Activated CD8-positive, alpha-beta memory T cell treated with anti-CD3 and anti-CD28 coated beads, Interleukin-2, amount 50 U/mL, for 1 hour (primary cell): Measurements from ENCODE around the gene CTSS.
"Not testable (repeated sequence)": the region's sequence is repeated elsewhere in the genome, so short reads cannot be mapped to it uniquely, and the experiment has no call there.

Experiments
- DNase-seq: peaks from one replicate; pipeline ENCODE4 v3.0.0-alpha.2; 2020; ENCODE audit errors: extremely low read depth

The CTSS gene

DNA sequence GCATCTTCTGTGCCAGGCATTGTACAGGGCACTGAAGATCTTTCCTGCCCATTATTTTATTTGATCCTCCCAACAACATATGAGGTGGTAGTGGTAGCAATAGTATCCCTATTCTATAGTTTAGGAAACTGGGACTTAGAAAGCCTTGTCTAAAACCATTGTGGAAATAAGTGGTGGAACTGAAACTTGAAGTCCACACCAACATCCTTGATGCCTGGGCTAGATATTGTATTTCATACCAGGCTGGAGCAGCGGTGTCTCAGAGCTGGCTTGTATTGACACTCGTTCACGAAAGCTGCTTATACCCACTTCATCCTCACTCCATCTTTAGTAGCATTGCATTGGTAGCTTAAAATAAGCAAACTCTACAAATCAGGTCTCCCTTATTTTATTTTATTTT, 9.7 kb upstream of the CTSS start:
- no peak for DNase-seq

DNA sequence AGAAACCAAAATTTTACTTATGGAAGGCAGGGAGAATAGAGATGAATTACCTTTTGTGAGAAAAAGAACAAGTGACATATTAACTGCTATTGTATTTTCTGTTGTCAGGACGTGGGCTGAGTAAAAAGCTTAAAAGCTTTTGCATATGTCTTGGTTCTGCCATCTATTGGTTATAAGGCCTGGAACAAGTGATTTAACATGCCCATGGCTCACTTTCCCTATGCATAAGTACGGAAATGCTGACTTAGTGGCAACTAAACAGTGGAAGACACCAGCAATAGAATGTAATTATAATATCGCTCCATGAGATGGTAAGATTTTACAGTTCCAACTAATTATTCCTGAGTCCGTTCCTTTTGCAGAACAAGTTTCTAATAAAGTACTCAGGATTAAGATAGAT, 6.7 kb upstream of the CTSS start:
- no peak for DNase-seq

DNA sequence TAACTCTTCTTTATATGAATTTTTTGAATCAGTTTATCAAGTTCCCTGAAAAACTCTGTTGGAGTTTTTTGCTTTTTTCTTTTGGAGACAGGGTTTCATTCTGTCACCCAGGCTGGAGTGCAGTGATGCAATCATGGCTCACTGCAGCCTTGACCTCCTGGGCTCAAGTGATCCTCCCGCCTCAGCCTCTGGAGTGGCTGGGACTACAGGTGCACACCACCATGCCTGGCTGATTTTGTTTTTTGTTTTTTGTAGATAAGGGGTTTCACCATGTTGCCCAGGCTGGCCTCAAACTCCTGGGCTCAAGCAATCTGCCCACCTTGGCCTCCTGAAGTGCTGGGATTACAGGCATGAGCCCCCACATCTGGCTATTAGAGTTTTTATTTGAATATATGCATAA, 2.1 kb upstream of the CTSS start:
- DNase-seq = not testable (repeated sequence)

DNA sequence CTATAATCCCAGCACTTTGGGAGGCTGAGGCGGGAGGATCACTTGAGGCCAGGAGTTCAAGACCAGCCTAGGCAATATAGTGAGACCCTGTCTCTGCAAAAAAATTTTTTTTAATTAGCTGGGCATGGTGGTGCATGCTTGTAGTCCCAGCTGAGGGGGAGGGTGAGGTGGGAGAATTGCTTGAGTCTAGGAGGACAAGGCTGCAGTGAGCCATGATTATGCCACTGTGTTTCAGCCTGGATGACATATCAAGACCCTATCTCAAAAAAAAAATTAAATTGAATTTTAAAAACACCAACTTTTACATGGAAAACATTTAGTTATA, 361 bp upstream of the CTSS start:
- not testable (repeated sequence) for DNase-seq

DNA sequence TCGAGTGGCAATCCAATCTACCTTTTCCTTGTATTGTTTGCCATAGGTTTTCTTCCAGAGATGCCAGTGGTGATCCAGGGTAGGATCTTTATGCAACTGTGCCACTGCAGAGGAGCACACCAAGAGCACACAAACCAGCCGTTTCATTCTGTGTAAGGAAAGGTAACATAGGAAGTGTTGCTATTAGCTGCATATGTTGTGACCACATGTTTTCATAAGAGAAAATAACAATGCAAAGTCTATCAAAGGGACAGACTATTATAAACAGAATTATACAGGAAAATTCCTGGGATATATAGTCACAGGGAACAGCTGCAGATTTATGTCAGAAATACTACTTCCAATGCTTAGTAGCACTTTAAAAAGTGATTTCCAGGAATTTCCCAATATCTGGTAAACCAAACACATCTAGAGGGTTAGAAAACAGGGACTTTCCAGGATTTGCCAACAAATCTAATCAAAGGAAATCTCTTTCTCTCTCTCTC, 919 bp downstream of the CTSS start:
- DNase-seq = no peak

DNA sequence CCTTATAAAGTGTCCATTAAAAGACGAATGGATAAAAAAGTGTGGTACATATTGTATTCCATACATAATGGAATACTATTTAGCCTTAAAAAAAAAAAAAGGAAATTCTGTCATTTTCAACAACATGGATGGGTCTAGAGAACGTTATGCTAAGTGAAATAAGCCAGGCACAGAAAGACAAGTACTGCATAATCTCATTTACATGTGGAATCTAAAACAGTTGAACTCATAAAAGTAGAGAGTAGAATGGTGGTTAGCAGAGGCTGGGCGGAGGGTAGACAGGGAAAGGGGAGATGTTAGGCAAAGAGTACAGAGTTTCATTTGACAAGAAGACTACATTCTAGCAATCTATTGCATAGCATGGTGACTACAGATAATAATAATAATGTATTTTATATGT, 2.6 kb downstream of the CTSS start:
- DNase-seq = no peak

DNA sequence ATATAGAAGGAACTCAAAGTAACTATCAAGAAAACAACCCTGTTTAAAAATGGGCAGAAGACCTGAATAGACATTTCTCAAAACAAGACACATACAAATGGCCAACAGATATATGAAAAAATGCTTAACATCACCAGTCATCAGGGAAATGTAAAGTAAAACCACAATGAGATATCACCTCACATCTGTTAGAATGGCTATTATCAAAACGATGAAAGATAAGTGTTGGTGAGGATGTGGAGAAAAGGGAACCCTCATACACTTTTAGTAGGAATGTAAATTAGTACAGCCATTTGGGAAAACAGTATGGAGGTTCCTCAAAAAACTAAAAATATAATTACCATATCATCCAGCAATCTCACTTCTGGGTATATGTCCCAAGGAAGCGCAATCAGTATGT, 3.0 kb downstream of the CTSS start:
- no peak for DNase-seq

DNA sequence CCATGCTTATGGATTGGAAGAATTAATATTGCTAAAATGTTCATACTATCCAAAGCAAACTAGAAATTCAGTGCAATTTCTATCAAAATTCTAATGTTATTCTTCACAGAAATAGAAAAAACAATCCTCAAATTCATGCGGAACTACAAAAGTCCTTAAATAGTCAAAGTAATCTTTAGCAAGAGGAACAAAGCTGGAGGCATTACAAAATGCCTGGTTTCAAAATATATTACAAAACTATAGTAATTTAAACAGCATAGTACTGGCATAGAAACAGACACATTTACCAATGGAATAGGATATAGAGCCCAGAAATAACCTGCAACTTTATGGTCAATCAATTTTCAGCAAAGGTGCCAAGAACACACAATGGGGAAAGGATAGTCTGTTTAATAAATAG, 3.8 kb downstream of the CTSS start:
- DNase-seq = no peak

DNA sequence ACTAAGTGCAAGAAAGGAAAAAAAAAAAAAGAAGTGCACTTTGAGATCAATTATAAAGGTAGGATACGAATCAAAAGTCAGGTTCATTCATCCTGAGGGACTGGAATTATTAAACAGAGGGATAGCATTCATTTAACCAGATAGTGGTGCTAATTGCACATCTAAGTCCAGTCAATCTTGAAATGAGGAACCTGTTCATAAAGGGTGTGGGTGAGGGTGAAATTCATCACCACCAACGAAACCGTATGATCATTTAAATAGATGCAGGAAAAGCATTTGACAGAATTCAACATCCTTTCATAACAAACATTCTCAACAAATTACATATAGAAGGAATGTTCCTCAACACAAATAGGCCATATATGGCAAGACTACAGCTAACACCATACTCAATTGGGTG, 5.6 kb downstream of the CTSS start:
- no peak for DNase-seq

DNA sequence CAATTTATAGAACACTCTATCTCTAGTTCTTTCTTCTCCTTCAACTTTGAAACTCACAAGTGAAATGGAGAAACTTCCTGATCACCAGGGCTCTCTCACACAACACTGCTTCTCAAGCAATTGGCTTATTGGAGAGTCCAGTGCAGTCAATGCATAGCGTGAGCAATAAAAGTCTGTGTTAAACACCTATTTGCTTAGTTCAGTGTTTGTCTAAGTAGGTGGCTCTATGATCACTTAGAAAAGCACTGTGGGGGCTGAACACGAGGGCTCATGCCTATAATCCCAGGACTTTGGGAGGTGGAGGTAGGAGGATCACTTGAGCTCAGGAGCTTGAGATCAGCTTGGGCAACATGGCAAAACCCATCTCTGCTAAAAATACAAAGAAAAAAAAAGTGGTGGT, 12.2 kb downstream of the CTSS start:
- DNase-seq = no peak

DNA sequence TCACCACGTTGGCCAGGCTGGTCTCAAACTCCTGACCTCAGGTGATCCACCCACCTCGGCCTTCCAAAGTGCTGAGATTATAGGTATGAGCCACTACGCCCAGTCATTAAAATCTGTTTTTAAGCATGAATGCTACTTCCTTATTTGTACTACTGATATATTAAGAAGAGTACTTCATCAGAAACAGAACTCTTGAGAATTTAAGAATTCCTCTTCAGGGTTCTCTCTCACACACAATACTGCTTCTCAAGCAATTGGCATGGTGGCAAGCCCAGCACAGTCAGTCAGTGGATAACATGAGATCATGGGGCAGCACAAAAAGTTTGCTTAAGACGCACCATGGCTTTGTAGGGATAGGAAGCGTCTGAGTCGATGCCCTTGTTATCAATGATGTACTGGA, 14.1 kb downstream of the CTSS start:
- no peak for DNase-seq

DNA sequence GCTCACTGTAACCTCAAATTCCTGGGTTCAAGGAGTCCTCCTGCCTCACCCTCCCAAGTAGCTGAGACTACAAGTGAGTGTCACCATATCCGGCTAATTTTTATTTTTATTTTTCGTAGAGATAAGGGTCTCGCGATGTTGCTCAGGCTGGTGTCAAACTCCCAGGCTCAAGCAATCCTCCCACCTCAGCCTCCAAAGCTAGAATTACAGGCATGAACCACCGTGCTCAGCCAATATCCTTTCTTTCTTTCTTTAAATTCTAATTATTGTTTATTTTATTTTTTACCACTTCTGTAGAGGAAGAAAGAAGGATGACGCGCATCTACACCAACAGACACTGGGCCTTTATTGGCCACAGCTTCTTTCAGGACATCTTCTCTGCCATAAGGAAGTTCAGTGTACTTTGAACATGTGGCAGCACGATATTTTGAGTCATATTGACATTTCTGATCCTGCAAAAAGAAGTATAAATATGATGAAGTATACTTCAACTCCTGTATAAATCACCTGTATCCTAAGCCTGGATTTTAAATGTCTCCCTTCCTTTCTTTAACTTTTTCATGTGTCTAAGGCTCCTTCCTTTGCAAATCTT, 15.8 kb downstream of the CTSS start:
- DNase-seq = no peak

DNA sequence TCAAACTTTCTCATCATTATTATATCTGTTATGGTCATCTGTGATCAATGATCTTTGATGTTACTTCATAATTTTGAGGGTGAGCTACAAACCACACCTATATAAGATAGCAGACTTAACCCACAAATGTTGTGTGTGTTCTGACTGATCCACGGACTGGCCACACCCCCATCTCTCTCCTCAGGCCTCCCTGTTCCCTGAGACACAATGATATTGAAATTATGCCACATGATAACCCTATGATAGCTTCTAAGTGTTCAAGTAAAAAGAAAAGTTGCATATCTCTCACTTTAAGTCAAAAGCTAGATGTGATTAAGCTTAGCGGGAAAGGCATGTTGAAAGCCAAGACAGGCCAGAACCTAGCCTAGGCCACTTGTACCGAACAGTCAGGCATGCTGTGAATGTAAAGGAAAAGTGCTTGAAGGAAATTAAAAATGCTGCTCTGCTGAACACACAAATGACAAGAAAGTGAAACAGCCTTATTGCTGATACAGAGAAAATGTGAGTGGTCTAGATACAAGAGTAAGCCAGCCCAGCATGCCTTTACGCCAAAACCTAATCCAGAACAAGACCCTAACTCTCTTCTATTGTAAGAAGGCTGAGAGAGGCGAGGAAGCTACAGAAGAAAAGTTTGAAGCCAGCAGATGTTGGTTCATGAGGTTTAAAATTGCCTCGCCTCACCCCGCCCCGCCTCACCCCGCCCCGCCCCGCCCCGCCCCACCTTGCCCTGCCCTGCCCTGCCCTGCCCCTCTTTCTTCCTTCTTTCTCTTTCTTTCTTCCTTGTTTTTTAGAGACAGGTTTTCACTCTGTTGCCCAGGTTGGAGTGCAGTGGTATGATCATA, 16.5 kb downstream of the CTSS start:
- no peak for DNase-seq

DNA sequence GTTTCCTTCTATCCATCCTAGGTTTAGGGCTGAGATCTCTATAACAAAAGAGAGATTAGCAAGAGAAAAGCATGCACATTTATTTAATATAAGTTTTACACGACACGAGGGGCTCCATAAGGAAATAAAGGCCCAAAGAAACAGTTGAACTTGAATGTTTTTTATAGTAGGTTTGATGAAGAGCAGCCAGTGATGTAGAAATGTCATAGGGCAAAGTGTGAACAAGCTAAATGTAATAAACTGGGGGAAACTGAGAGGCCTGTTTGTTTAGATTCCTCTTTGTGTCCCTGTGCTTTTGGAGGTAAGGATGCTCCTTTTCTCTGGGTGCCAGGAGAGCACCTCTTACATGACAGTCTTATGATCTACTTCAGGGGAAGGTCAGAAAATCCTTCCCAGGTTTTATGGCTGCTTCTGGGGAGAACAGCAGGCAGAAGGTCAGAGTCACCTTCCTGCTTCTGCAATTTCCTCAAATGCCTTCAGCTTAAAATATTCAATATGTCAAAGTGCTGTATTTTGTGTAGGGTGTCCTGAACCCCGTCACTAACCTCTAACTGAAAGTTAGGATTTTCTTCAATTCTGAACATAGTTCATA, 35.4 kb downstream of the CTSS start:
- DNase-seq = no peak

DNA sequence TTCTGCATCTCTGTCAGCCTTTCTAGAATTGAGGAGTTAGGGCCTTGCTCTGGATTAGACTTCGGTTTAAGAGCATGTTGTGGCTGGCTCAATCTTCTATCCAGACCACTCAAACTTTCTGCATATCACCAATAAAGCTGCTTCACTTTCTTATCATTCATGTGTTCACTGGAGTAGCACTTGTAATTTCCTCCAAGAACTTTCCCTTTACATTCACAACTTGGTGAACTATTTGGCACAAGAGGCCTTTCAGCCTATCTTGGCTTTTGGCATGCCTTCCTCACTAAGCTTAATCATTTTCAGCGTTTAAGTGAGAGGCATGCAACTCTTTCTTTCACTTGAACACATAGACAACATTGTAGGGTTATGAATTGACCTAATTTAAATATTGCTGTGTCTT, 41.2 kb downstream of the CTSS start:
- no peak for DNase-seq

DNA sequence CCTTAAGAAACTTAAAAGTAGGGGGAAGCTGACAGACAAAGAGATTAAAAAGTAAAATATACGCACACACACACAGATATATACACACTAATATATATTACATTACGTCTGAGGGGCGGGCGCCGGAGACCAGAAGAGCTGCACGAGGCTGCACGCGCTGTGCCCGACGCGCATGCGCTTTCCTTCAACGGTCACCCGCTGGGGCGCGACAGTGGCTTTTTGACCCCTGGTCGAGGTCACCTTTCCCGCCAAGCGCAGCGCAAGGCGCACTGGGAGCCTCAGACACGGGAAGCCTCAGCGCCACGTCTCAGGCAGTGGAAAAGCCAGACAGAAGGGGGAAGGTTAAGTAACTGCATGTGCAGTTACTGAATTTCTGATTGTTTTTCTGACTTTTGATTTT, 44.9 kb downstream of the CTSS start, which contains the start of gene HORMAD1:
Gene HORMAD1, minus strand, starts transcription at position 193 of the 400 bp plus-strand sequence. CDS start 1,390 bp downstream, outside the sequence.
- no peak for DNase-seq

DNA sequence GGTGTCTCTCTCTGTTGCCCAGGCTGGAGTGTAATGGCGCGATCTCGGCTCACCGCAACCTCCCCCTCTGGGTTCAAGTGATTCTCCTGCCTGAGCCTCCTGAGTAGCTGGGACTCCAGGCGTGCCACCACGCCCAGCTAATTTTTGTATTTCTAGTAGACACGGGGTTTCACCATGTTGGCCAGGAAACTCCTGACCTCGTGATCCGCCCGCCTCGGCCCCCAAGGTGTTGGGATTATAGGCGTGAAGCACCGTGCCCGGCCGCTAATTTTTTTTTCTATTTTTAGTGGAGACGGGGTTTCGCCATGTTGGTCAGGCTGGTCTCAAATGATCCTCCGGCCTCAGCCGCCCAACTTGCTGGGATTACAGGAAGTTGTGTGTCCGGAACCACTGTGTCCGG, 45.5 kb downstream of the CTSS start:
- no peak for DNase-seq

DNA sequence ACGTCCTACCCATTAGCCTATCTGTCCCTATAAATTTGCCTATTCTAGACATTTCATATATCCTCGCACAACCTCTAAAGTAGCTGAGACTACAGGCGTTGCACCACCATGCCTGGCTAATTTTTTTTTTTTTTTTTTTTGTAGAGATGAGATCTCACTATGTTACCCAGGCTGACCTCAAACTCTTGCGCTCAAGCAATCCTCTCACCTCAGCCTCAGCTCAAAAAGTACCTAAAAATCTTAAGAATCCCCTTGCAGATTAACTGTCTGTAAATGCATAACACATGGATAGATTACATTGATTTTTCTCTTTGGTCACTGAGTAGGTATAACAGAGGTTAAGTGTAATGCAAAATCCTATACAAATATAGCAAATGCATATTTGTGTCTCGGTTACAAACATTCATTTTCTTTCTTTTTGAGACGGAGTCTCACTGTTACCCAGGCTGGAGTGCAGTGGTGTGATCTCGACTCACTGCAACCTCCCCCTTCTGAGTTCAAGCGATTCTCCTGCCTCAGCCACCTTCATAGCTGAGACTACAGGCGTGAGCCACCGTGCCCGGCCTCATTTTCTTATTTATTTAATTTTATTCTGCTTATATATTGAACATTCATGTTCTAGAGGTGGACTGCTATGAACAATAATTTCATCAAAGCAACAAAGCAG, 47.2 kb downstream of the CTSS start:
- no peak for DNase-seq

DNA sequence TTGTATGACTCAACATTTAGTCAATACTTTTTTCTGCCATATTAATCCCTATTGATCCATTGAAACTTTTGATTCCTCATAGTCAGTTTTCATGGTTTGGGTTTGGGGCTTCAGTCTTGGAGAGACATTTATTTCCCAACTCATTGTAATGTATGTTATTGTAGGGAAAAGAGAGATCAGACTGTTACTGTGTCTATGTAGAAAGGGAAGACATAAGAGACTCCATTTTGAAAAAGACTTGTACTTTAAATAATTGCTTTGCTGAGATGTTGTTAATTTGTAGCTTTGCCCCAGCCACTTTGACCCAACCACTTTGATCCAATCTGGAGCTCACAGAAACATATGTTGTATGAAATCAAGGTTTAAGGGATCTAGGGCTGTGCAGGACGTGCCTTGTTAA, 56.5 kb downstream of the CTSS start:
- DNase-seq = not testable (repeated sequence)

DNA sequence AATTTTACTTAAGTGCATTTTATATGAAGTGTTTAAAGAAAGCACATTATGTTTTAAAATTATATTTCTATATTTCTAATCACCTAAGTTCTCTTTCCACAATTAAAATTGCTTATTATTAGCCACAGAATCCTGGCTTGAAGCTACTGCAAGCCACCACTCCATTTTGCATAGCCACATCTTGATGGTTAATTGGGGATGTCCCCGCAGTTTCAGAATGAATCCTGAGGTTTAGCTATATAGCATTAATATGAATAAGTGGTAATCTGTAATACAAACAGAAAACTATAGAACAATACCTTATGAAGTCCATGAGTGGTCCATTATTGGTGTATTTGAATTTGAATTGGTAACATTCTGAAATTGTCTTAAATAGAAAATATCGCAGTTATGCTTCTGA, 57.0 kb downstream of the CTSS start:
- no peak for DNase-seq

DNA sequence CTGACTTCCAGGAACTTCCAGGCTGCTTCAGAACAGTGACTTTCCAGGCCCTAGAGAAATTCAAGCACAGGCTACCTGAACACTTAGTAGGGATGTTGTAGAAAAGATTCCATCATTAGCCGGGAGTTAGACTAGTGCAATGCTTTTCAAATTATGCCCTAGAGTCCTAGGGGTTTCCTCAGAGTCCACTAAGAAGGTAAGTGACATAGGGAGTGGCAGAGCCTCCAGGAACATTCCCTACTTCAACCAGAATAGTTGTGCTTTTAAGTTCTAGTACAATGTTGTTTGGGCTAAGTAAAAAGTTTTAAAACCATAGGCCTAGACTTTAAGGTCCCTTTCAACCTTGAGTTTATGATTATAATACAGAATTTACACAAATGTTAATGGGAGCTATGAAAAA, 59.5 kb downstream of the CTSS start:
- no peak for DNase-seq

DNA sequence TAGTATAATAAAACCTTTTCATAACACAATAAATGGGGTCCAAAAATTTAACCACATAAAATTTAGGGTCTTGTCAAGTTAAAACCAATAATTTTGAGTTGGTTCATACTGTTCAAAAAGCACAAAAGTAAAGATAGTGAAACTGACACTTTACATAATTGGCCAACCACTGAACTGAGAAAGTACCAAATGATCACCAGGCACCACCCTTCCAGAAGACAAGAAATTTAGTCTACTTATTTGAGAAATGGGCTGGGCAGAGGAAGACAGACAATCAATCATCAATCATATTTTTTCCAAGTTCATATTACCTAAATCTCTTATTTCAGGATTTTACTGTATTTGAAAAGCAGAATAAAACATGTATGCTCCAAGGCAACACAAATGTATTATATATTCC, 62.2 kb downstream of the CTSS start:
- DNase-seq = no peak
